NOMO-1 treated with DMSO at 0.1 percent for 48 hours (cell line): ENCODE results near the gene TAS1R2.
"Not testable (repeated sequence)": the region's sequence is repeated elsewhere in the genome, so short reads cannot be mapped to it uniquely, and the experiment has no call there.

ENCODE experiments used
- DNase-seq: peaks from one replicate; lab custom pipeline; 2025; ENCODE audit not compliant: unreplicated experiment; lab: John Stamatoyannopoulos, UW

The TAS1R2 gene

GRCh38 chr1:18884419-18884717 is 24.9 kb upstream of the TAS1R2 start:
- no peak for DNase-seq

GRCh38 chr1:18883636-18884418 is 24.4 kb upstream of the TAS1R2 start:
- DNase-seq = peak; percentile 12

- no peak for DNase-seq
Measured at GRCh38 chr1:18883079-18883478, 23.6 kb upstream of the TAS1R2 start.

- no peak for DNase-seq
Measured at GRCh38 chr1:18882486-18882885, 23.0 kb upstream of the TAS1R2 start.

GRCh38 chr1:18881642-18882431 is 22.4 kb upstream of the TAS1R2 start:
- DNase-seq = no peak

- no peak for DNase-seq
Measured at GRCh38 chr1:18881164-18881563, 21.7 kb upstream of the TAS1R2 start.

- no peak for DNase-seq
Measured at GRCh38 chr1:18880585-18880984, 21.1 kb upstream of the TAS1R2 start.

- DNase-seq = no peak
Measured at GRCh38 chr1:18879791-18880309, 20.4 kb upstream of the TAS1R2 start.

GRCh38 chr1:18879215-18879790 is 19.8 kb upstream of the TAS1R2 start:
- no peak for DNase-seq

GRCh38 chr1:18878538-18879214 is 19.2 kb upstream of the TAS1R2 start:
- DNase-seq = no peak

- no peak for DNase-seq
Measured at GRCh38 chr1:18877282-18877681, 17.8 kb upstream of the TAS1R2 start.

- no peak for DNase-seq
Measured at GRCh38 chr1:18876210-18876609, 16.8 kb upstream of the TAS1R2 start.

GRCh38 chr1:18875796-18876128 is 16.3 kb upstream of the TAS1R2 start:
- no peak for DNase-seq

GRCh38 chr1:18875107-18875795 is 15.8 kb upstream of the TAS1R2 start:
- DNase-seq = peak; percentile 43

GRCh38 chr1:18874600-18874999 is 15.1 kb upstream of the TAS1R2 start:
- DNase-seq = no peak

GRCh38 chr1:18874036-18874435 is 14.6 kb upstream of the TAS1R2 start:
- DNase-seq = no peak

GRCh38 chr1:18872071-18872611 is 12.7 kb upstream of the TAS1R2 start:
- DNase-seq = no peak

- no peak for DNase-seq
Measured at GRCh38 chr1:18871401-18872070, 12.1 kb upstream of the TAS1R2 start.

- DNase-seq = no peak
Measured at GRCh38 chr1:18870957-18871356, 11.5 kb upstream of the TAS1R2 start.

- not testable (repeated sequence) for DNase-seq
Measured at GRCh38 chr1:18870595-18870865, 11.1 kb upstream of the TAS1R2 start.
